CD4-positive, alpha-beta T cell treated with Interferon alpha-2 for 1 hour (primary cell): Measurements from ENCODE around the gene SLC2A9.
"Not testable (repeated sequence)": the region's sequence is repeated elsewhere in the genome, so short reads cannot be mapped to it uniquely, and the experiment has no call there.

Experiments used
- DNase-seq, 2 donors: peaks; one replicate each; pipeline ENCODE4 v3.0.0-alpha.2; 2020 to 2022

SLC2A9 gene

DNA sequence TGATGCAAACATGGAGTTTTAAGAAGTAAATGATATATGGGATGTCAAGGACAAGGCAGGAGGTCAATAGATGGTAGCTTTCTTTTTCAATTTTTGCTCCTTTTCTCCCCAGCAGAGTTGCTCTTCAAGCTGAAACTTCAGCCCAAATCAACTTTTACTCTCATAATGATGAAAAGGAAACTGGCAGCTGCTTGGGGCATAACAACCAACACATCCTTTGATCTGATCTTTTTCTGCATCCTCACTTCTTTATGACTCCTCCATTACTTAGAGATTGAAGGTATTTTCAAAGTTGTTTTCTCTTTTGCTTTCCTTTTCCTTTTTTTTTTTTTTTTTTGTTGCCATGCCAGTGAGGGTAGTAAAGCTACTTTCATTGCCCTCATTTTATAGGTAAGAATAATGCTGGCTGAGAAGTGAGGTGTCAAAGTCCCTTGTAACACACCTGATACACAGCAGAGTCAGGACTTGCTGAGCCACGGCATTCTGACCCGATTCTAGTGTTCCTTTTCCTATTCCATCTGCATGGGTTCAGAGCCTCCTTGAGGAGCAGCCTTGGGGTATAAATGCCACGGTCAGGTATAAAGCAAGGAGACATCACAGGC lies 26.9 kb downstream of the SLC2A9 start:
- DNase-seq, result no peak

DNA sequence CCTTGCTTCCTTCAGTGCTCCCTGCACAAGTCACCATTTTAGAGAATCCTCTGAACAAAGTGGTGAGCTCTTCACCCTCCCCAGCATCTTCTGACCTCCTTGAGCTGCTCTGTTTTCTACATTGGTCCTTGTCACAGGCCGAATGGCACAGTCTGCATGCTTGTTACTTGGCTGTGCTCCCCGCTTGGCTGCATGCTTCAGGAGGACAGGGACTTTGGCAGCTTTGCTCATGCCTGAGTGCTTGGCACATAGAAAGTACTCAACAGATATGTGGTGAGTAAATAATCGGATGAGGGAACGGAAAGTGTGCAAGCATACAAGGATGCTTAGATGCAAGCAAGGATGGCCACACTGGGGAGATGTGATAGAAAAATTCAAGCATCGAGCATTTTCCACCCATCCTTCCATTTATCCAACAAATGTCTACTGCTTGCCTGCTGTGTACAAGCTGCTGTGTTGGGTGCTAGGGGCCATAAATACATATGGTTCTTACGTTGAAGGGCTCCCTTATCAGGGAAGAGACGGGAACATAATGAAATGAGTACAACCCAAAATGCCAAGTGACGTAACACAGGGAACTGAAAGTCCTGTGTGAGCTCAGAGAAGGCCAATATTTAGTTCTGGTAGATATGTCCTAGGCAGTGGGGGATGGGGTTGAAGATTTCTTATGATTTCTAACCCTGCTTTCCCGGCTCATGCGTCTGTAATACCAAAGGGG lies 31.2 kb downstream of the SLC2A9 start:
- DNase-seq, result no peak

DNA sequence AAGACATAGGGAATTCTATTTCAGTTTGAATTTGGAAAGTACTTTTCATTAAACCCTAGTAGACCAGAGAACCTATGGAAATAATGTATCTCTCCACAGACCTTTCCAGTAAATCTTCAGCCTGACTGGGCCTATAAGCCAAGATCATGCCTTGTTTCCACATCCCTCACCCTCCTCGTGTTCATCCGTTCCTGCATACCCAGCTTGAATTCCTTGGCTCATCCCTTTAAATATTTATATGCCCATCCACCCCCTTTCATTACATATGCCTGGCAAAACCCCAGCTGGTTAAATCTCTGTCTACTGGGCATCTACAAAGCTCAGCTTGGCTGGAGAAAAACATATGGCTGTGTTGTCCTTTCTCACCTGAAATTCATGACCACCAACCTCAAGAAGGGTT lies 32.4 kb downstream of the SLC2A9 start:
- no peak for DNase-seq

DNA sequence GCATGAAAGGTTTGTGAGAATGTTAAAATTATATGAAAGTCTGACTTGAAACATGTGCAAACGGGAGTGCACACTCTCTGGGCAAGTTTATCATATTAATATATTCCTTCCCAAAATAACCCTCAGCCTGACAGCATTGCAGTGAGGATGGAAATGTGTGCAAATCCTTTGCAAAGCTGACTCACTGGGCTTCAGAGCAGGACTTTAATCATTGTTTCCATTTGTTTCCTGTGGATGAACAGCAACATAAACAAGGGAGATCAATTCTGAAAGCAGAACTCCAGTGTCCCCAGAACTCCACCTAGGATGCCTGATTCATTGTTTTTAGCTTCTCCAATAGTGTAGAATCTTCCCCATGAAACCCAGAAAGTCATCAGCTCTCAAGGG lies 32.9 kb downstream of the SLC2A9 start:
- no peak for DNase-seq

DNA sequence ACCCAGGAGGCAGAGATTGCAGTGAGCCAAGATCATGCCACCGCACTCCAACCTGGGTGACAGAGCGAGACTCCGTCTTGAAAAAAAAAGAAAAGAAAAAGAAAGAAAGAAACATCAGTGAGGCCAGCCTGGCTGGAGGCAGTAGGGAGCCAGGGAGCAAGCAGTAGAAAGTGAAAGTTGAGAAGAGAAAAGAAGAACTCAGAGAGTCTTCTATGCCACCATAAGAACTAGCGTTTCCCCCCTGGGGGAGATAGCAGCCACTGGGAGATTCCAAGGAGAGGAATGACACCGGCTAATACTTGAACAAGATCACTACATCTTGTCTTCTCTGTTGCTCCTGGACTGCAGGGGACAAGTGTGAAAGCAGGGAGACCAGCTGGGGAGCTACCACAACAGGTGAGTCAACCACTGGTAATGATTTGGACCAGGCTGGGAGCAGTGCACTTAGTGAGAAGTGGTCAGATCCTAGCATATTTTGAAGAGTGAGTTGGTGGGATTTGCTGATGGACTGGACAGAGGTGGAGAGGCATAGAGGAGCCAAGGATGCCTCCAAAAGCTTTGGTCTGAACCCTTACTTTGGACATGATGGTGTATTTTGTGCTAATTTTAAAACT lies 33.4 kb downstream of the SLC2A9 start:
- no peak for DNase-seq

DNA sequence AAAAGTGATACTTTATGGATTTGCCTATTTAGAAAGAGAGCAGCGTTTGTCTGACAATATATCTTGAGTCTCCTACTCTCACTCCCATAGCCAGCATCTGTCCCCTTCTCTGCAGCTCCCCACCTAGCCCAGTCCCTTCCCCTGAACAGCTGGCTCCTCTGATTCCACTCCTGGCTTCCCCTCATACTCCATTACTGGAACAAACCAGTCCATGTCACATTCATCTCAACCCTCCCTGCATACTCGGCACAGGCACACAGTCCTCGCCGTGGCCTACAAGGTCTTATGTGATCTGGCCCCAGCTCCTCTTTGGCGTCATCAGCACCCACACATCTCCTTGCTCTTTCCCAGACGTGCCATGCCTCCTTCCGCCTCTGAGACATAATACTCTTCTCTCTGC lies 36.7 kb downstream of the SLC2A9 start:
- DNase-seq, result no peak

DNA sequence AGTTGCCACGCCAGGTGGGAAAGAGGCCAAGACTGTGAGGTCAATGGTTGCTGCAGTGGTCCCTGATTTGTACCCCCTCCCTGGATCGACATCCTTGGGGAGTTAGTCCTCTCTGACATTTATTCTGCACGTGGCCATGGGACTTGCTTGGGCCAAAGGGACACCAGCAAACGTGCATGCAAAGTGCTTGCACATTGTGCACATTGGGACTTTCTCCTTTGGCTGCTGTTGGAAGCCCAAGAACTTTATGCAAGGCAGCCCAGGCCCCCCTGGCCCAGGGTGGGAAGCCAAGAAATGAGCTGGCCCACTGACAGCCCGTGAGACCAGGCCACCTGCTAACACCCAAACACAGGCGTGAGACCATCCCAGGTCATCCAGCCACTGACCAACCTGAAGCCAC lies 38.1 kb downstream of the SLC2A9 start:
- no peak for DNase-seq

DNA sequence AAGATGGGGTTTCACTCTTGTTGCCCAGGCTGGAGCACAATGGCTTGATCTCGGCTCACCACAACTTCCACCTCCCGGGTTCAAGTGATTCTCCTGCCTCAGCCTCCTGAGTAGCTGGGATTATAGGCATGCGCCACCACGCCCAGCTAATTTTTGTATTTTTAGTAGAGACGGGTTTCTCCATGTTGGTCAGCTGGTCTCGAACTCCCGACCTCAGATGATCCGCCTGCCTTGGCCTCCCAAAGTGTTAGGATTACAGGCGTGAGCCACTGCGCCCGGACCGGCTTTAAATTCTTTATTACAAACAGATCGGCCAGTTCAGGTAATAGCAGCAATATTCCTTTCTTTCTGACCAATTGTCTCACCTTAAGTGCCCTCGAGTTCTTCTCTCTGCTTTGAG lies 39.4 kb downstream of the SLC2A9 start:
- not testable (repeated sequence) for DNase-seq

DNA sequence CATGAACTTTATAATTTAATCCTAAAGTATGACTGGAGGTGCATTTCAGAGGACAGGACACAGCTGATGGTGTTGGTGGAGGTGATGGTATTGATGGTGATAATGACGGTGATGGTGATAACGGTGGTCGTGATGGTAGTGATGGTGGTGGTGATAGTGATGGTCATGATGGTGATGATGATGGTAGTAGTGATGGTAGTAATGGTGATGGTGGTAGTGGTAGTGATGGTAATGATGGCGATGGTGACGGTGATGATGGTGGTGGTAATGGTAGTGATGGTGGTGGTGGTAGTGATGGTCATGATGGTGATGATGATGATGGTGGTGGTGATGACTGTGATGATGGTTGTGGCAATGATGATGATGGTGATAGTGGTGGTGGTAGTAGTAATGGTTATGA lies 40.4 kb downstream of the SLC2A9 start:
- no peak for DNase-seq

DNA sequence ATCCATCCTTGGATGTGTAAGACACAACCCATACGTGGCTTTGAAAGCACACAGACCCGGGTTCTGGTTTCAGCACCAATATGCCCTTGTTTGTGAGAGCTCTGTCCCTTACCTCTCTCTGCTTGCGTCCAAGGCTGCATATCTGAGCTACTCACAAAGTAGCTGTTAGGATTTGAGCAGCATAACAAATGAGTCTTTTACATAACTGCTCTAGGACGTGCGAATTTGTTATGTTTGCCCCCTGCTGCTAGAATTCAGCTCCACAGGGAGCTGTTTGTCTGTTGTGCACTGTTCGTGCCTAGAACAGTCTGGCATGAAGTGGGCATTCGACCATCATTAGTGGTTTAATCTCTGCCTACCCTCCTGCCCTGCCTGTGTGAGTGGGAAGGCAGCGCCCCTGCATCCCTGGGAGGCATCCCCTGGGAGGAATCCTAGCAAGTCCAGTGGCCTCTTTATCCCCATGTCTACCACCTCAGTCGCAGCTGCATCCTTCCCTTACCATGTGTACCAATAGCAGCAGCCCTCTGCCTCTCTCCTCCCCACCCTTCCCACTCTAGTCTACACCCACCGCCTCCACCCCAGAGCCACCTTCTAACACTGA lies 42.1 kb downstream of the SLC2A9 start:
- no peak for DNase-seq

DNA sequence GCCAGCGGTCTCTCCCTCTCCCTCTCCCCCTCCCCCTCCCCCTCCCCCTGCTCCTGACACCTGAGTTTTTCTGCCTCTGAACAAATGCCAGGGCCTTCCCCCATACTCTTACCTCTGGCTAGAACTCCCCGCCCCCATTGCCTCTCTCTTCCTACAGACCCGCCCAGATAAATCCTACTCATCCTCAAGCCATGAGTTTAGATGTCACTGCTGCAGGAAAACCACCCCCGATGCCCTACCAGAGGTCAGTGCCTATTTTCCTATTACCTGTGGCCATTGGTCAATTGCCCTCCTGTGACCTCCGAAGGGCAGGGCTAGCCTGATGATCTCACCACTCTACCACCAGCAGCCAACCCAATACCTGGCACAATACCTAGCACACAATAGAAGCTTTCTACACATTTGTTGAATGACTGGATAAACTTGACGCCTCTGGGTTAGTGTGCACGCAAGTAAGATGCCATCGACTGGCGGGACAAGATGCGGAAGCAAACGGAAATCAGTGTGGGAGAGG lies 43.7 kb downstream of the SLC2A9 start:
- DNase-seq, result no peak

DNA sequence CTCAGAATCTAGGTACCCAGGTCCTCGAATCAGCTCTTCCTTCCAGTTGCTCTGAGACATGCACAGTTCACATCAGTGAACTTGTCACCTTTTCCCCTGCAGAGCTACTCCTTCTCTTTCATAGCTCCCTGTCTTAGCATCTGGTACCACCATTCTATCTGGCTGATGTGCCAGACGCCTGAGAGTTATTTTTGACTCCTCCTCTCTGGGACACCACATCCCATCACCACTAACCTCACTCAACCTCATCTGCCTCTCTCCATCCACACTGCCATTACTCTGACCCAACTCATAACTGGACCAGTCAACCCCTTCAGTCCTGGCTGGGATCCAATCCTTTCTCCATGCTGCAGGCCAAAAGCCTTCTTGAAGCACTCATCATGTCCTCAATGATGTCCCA lies 44.5 kb downstream of the SLC2A9 start:
- no peak for DNase-seq

DNA sequence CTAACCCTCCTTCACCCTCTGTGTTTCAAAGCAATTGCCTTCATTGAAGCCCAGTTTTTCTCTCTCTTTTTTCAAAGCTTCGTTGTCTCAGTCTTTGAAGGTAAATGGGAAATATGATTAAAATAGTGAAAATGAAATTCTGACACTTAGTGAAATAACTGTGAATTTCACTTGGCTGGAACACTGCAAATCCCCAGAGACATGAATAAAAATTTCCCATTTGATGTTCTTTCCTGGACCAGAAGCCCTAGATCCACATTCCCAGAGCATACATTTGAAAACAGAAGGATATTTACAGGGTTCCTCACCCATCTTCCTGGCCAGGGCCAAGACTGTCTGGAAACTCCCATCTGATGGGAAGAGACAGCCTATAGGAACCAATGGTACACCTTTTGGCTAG lies 45.0 kb downstream of the SLC2A9 start:
- no peak for DNase-seq

DNA sequence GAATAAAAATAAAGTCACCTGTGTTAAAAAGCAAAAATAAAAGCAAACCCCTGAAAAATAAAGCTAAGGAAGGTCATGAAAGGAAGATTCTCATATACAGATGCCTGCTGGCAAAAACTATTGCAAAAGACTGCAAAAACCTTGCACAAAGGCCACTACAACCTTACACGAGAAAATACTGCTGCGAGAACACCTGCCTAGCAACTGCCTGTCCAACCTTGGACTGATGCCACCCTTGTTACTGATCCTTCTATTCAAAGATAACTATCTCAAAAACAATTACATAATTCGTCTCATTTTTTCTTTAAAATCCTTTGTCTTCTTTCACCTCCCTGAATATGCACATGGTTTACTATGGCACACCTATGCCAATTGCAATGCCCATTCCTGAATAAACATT lies 49.6 kb downstream of the SLC2A9 start:
- DNase-seq, result no peak

DNA sequence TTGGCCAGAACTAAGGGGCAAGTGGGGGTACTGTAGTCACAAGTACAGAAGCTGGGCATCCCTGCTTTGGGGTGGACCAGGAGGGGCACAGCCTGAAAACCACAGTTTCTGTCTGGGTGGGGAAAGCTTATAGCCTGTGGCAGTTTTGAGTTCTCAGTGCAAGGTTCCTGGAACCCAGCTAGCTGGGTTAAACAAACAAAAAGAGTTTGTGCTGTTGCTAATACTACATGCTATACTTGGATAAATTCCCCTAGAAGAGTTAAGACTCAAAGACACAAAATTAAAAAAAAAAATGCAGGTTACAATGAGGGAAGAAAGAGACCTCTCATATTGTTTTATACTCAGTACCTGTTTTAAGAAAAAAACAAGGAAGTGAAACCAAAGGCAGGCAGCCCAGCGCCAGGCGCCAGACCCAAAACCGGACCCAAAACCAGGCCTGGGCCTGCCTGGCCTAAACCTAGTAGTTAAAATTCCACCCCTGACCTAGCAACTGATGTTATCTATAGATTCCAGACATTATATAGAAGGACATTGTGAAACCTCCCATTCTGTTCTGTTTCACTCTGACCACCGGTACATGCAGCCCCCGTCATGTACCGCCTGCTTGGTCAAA lies 50.8 kb downstream of the SLC2A9 start:
- DNase-seq, result peak in 1 of 2 donors; percentile 21

DNA sequence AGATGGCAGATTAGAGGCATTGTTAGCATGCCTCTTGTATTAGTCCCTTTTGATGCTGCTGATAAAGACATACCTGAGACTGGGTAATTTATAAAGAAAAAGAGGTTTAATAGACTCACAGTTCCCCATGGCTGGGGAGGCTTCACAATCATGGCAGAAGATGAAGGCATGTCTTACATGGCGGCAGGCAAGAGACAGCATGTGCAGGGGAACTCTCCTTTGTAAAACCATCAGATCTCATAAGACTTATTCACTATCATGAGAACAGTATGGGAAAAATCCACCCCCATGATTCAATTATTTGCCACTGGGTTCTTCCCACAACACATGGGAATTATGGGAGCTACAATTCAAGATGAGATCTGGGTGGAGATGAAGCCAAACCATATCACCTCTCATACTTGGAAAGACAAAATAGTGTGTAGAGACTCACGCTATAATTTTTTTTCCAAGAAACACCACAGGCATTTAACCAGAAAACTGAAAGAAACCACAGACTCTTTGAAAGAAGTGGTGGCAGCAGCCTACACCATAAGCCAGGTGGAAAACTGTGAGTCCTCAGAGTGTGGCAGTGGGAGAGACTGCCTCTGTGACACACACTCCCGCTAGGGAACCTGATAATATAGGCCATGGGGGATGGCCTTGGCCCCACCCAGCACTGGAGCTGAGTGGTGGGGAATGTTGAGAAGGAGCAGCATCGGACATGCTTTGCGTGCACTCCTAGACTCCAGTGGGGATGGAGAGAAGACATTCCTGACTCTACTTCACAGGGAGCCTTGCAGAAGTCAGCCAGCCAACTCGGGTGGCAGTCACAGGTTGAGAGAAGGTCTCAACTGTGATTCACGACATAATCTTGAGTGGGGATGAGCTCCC lies 51.5 kb downstream of the SLC2A9 start:
- DNase-seq, result no peak

DNA sequence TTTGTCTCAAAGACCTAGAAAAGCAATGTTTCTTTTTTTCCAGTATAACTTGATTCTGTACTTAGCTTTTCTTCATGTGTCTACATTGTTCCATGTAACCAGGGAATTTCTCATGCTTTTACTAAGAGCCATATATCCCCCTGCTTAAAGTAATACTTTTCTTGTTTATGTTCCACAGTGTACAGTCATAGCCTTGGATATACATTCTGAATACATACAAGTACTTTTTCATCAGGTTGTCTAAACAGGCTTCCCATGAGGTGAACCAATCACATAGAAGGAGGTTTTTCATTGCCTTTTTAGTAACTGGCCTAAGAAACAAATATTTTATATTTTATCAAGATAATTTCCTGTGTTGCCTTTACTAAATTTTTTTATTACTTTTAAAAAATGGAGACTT lies 52.8 kb downstream of the SLC2A9 start:
- DNase-seq, result no peak

DNA sequence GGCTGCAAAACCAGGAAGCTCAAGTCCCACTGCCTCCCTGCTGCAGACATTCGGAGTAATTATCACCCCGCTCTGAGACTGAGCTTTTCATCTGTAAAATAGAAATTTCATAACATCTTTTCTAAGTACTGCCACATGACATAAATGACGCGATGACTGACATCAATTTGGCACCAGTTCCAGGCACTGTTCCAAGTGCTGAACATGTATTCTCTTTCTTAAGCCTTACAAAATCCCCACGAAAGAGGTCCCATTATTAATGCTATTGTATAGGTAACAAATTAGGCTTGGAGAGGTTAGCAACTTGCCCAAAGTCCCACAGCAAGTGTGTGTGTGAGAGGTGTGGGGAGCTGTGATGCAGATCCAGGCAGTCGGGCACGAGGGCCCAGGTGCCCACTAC lies 56.4 kb downstream of the SLC2A9 start:
- DNase-seq, result no peak

DNA sequence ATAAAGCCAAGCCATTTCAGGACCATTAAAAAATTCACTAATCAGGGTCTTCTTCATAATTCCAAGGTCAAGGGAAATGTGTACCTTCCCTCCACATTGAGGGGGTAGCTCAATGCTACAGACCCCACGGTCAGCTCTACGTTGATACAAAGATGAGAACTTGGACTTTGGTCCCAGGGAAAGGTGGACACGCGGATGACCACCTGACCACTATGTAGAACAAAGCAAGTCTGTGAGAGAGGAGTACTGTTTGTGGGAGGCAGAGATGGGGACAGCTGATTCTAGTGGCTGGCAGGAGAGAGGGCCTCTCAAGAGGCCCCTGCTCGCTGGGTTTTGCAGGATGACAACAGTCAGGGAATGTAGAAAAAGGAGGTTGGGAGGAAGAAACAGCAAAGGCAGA lies 58.0 kb downstream of the SLC2A9 start:
- no peak for DNase-seq

DNA sequence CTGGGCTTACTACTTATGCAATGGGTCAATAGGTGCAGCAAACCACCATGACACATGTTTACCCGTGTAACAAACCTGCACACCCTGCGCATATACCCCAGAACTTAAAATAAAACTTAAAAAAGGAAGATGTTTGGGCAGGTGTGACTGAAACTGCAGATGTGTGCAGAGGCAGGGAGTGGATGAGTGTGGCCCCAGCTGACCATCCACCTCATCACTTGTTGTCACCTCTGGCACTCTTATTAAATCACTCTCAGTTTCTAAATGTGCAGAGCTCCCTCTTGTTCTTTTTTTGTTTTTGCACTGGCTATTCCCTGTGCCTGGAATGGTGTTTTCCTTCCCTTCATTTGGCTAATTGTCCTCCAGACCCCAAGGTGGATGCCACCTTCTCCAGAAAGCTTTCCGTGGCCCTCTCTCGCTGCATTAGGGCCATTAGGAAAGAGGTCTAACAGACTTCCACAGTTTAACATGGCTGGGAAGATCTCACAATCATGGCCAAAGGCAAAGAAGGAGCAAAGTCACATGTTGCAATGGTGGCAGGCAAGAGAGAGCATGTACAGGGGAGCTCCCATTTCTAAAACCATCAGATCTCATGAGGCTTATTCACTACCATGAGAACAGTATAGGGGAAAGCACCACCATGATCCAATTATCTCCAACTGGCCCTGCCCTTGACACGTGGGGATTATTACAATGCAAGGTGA lies 58.5 kb downstream of the SLC2A9 start:
- no peak for DNase-seq

DNA sequence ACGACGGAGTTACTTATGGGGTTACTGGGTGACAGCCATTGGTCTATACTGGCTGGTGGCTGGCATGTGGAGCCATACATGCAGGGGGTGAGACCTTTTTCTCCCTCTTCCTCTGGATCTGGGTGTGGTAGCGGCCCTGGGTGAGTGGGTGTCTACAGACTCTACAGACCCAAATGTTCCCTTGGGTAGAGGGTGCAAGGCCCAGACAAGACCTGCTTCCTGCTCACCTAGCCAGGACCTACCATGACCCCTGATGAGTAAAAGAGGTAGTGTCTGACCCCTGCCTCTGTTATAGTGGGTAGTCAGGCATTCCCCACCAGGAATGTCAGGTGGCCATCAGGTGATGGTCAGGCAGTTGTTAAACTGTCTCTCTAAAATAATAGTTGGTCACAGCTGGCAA lies 66.8 kb downstream of the SLC2A9 start:
- DNase-seq, result no peak

DNA sequence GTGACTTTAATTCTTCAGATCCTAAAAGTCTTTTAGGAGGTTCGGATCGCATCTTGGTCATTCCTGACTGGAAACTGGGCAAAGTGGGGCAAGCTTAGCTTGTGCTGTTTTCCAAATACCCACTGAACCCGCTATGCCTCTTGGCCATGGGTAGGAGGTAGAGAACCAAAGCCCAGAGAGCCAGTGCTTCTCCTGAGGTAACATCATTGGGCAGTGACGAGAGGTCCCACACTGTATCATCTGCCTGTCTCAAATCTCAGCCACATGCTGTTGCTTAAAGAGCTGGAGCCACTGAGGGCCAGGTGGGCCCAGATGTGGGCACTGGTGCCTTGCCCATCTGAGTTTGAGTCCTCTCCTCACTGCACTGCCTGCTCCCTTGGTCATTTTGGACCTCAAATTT lies 68.2 kb downstream of the SLC2A9 start:
- DNase-seq, result no peak
